GM18868 (cell line): ENCODE measurements around the gene PEX11G.

Source experiments
- ATAC-seq: cut with Tn5 transposase; IDR thresholded peaks from one replicate; pipeline ENCODE4 v1.9.1; 2021; ENCODE audit warnings: mild to moderate bottlenecking, moderate library complexity; ENCODE audit not compliant: unreplicated experiment

Gene PEX11G

DNA sequence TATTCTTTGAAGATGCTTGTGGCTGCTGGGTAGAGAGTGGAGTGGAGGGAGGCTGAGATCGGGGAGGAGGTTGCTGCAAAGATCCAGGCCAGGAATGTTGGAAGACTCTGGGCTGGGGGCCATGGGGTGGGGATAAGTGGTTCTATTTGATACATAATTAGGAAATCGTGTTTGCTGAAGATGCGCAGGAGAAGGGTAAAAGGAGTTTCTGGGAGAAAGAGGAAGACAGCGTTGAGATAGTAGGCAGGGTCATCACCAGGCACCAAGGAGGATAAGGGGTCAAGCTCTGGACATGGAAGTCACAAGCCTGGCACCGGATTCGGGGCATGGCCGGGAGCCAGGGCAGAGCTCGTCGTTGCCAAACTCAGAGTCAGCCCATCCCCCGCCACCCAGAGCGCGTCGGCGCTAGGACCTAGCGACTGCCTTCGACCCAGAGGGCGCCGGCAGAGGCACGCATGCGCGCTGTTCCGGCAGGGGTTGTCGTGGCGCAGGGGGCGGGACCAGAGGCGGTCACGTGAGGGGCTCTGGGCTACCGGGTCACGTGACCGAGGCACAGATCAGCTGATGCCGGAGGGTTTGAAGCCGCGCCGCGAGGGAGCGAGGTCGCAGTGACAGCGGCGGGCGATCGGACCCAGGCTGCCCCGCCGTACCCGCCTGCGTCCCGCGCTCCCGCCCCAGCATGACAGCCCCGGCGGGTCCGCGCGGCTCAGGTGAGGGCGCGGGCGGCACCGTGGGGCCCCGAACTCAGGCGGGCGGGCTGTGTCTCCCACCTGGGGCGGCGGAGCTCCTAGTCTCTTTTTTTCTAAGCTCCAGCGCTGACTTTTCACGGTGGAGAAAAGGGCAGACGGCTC, 33.5 kb upstream of the PEX11G start, which contains the start of gene MCOLN1:
Gene MCOLN1 (plus strand): TSS at position 553 of the 851 bp plus-strand sequence. CDS start 127 bp downstream, at position 680.
- ATAC-seq = peak; percentile 80

DNA sequence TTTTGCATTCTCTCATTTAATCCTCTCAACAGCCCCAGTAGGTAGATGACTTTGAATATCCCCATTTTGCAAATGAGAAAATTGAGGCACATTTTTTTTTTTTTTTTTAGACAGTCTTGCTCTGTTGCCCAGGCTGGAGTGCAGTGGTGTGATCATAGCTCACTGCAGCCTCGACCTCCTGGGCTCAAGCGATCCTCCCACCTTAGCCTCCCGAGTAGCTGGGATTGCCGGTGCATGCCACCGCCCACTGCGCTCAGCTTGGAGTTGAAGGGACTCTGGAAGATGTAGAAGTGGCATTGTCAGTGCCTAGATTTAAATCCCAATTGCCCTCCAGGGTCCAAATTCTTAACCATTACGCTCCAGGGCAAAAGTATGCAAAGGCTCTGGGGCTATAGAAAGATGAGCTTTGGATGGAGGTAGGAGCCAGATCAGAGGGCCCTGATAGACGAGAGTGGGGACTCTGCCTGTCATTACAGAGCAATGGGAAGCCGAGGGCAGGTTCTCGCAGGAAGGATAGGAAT, 32.8 kb upstream of the PEX11G start:
- no peak for ATAC-seq

DNA sequence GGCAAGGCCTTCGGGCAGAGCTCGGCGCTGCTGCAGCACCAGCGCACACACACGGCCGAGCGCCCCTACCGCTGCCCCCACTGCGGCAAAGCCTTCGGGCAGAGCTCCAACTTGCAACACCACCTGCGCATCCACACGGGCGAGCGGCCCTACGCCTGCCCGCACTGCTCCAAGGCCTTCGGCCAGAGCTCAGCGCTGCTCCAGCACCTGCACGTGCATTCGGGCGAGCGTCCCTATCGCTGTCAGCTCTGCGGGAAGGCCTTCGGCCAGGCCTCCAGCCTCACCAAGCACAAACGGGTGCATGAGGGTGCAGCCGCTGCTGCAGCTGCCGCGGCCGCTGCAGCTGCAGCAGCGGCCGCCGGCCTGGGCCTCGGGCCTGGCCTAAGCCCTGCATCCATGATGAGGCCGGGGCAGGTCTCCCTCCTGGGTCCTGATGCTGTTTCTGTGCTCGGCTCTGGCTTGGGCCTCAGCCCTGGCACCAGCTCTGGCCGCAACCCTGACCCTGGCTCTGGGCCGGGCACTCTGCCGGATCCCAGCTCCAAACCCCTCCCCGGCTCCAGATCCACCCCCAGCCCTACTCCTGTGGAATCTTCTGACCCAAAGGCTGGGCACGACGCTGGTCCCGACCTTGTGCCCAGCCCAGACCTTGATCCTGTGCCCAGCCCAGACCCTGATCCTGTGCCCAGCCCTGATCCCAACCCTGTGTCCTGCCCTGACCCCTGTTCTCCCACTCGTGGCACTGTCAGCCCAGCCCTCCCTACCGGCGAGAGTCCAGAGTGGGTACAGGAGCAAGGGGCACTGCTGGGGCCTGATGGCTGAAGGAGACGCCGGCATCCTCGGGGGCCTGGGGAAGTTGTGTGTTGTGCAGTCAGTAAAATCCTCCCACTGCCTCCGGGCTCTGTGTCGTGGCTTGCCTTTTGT, 31.6 kb upstream of the PEX11G start:
- ATAC-seq = no peak

DNA sequence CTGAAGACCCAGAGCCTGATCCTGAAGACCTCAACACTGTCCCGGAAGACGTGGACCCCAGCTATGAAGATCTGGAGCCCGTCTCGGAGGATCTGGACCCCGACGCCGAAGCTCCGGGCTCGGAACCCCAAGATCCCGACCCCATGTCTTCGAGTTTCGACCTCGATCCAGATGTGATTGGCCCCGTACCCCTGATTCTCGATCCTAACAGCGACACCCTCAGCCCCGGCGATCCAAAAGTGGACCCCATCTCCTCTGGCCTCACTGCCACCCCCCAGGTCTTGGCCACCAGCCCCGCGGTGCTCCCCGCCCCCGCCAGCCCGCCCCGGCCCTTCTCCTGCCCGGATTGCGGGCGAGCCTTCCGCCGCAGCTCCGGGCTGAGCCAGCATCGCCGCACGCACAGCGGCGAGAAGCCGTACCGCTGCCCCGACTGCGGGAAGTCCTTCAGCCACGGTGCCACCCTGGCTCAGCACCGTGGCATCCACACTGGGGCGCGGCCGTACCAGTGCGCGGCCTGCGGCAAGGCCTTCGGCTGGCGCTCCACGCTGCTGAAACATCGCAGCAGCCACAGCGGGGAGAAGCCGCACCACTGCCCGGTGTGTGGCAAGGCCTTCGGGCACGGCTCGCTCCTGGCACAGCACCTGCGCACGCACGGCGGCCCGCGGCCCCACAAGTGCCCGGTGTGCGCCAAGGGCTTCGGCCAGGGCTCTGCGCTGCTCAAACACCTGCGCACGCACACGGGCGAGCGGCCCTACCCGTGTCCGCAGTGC, 30.7 kb upstream of the PEX11G start:
- no peak for ATAC-seq

DNA sequence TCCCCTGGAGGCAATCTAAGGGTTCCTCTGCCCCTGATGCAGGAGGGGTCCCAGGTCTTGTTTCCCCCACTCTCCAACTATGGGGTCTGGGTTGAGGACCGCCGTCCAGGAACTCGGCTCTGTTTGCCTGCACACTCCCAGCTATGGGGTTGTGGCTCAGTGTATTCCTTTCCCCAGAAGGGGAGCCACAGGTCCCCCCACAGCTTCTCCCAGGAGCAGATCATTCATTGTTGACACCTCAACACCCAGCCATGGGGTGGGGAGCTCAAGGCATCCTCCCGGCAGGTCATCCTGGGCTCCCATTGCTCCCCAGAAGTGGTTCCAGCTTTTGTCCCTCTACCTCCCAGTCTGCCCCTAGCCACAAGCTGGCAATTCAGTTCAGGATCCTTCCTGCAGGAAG, 28.0 kb upstream of the PEX11G start:
- ATAC-seq = no peak

DNA sequence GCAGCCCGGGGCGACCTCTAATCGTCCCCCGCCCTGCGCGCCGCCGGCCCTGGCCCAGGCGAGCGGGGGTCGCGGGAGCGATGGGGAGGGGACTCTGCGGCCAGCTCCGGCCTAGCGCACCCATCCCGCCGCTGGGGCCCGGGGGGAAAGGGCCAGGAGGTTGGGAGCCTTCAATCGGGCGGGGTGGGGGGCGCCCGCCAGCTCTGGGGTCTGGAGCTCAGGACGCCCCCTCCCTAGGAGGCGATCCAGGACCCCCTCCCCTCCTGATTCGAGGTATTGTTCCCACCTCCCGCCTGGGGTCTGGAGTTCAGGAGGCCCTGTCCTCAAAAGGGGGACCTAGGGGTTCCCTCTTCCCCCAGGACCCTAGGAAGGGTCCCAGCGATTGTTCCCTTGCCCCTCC, 27.5 kb upstream of the PEX11G start:
- ATAC-seq = no peak

DNA sequence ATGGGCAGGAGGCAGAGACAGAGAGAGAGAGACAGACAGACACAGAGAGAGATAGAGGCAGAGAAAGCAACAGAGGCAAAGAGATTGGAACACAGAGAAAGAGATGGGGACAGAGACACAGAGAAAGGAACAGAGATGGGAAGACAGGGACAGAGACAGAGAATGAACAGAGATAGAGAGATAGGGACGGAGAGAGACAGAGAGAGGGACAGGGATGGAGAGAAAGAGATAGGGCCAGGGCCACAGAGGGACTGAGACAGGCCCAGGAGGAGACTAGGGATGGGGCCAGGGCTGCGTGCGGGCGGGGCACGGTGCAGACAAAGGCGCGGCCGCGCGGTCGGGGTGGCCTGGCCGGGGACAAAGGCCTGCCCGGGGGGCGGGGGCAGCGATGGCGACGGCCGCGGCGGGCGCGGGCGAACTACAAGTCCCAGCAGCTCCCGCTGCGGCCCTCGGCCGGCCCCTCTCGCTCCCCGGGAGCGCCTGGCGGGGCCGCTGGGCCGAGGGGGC, 26.9 kb upstream of the PEX11G start, which contains the start of gene ZNF358:
Gene ZNF358 (plus strand): TSS at position 459 of the 507 bp plus-strand sequence. CDS start 3,140 bp downstream, outside the sequence.
- no peak for ATAC-seq

DNA sequence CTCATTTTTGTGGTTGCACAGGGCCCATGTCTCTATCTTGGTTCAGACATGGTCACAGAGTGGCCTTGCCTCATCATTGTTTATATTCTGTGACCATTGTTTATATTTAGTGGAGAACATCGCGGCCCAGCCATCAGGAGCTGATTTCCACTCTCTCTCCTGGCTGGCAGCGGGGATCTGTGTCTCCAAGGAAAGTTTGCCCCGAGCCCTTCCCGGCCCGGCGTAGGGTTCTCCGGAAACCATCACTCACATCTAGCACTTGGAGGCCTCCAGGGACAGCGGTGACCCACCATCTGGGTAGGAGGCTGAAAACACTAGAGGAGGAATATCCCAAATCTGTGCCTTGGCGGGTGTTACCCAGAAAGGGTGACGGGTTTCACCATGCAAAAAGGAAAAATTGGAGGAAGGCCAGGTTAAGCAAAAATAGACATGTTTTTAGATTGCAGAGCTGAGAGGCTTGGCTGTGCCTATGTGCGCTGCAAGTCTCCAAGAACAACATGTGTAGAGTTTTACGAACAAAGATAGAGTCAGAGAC, 26.3 kb upstream of the PEX11G start:
- ATAC-seq = no peak

DNA sequence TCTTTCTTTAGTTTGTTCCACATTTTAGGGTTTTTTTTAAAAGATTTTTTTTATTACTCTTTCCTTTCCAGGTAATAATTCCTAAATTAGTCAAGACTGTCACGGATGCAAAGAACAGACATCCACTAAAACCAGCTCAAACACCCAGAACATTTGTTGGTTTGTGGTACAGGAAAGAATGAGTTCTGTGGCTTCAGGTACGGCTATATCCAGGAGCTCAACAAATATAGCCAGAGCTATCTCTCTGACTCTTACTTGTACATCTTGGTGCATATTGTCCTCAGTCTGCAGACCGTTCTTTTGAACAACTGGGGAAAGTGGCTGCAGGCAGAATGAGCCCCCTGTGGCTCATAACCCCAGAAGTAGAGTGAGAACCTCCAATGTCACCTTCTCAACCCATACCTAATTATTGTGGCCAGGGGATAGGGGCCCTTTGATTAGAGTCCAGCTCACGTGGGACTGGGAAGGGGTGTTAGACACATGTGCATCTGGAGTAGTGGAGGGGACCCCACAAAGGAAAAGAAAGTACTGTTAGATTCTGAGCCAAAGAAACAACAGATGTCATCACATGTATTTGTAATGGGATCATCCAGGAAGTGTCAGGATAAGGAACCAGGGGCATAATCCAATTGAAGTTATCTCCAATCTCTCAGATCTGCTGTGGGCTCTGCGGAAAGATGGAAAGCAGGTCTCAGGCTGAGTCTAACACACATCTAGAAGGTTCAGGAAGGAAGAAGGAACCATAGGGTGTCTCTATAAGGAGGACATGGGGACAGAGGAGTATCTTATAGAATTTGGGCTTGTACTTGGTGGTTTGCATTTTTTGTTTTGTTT, 25.2 kb upstream of the PEX11G start:
- no peak for ATAC-seq

DNA sequence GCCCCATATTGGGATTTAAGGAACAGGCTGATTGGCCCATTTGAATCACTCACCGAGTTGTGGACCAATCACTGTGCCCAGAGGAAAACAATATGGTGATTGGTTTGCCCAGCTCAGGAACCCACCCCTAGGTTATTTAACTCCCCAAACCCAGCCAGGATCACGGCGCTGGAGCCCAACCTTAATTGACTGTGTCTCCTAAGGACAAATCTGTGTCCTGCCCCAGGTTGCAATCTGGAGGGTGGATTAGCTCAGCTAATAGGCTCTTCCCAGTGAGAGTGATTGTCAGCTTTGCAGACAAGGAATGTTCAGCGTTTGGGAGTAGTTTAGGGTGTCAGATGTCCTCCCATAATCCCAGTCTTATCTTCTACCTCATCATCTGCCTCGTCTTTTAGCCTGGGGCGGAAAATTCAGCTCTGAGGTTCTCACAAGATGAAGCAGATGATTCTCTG, 23.6 kb upstream of the PEX11G start:
- ATAC-seq = no peak

DNA sequence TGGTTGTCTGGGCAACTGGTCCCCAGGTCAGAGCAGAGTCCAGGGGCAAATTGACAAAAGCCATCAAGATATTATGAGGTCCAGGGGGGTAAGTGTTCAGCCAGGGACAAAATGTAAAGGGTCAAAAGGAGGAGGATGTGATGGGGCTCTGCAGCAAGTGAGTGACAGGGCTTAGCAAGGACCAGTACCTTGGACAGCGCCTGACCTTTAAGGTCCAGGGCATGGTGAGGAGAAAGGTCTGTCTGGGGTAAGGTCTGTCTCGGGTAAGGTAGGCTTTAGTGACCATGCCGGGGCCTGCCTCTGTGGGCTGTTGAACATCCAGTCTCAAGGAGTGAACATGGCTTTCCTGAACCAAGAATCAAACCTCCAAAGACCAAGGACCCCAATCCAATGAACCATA, 20.8 kb upstream of the PEX11G start:
- ATAC-seq = no peak

DNA sequence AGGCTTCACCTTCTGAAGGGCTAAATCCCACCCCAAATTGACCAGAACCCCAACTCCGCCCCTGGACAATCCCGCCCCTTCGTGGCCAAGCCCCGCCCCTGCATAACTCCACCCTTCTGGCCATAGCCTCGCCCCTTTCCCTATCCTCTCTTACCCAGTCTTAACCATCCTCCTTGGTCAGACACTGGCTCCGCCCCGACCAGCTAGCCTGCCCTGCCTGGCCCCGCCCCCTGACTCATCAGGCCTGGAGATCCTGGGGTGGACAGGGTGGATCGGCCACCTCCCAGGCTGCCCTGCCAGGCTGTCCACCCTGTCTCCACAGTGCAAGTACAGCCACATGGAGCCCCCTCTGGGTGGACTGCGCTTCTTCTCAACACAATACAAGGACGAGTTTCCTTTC, 19.0 kb upstream of the PEX11G start:
- ATAC-seq = no peak

DNA sequence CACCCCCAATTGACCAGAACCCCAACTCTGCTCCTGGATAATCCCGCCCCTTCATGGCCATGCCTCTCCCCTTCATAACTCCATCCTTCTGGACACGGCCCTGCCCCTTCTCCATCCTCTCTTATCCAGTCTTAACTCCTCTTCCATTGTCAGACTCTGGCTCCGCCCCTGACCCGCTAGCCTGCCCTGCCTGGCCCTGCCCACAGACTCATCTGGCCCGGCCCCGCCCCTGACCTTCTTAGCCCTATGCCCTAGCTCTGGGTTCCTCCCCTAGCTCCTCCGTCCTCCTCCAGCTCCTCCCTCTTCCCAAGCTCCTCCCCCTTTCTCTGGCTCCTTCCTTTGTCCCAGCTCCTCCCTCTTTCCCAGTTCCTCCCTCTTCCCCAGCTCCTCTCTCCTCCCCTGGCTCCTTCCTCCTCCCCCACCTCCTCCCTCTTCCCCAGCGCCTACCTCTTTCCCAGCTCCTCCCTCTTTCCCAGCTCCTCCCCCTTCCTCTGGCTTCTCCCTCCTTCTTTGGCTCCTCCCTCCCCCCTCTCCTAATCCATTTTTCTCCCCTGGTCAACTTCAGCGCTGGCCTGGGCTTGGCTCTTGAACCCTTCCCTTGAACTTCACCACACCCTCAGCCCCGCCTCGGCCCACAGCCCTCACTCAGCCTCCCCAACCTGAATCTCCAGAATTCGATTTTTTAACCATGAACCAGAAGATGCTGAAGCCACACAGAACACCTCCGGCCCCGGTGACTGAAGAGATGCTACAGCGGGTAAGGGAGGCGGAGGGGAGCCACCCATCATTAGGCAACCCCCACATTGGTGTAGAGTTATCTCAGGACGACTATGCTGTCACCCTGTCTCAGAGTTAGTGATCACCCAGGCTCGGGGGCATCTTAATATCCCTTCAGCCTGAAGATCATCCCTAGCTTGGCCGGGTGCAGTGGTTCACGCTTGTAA, 17.8 kb upstream of the PEX11G start:
- no peak for ATAC-seq

DNA sequence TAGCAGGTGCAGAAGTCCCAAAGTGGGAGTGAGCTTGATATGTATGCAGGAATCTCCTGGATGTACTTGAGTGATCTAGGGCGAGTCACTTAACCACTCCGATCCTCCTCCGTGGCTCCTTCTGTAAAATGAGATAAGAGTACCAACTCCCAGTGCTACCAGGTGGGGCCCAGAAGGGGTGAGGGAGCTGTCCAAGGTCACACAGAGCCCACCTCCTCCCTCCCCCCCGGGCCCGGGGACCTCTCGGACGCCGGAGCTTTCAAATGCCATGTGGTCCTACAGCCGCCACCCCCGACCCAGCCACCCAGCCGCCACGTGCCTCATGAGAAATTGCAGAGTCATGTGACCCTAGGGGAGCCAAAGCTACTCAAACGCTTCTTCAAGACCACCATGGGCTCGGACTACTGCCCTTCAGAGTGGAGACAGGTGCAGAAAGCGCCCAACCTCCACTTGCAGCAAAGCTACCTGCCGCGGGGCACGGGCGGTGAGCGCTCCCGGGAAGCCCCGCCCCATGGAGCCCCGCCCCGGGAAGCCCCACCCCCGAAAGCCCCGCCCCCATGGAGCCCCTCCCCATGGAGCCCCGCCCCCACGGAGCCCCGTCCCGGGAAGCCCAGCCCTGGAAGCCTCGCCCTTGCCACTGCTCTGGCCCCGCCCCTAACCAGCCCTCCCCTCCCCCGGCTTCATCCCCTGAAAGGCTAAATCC, 17.0 kb upstream of the PEX11G start:
- no peak for ATAC-seq

DNA sequence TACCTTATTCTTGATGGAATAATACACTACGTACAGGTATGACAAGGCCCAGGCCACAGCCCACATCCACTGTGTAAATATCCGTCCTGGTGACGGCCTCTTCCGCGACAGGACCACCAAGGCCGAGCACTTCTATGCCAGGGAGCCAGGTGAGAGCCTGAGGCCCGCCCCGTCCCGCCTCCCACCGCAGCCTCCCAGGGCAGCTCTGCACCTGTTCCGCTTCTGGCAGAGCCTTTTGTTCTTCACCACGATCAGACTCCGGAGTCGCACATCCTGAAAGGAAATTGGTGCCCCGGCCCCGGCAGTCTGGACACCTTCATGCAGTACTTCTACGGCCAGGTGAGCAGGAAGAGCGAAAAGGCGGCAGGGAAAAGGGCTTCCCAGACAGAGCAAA, 16.4 kb upstream of the PEX11G start:
- ATAC-seq = no peak

DNA sequence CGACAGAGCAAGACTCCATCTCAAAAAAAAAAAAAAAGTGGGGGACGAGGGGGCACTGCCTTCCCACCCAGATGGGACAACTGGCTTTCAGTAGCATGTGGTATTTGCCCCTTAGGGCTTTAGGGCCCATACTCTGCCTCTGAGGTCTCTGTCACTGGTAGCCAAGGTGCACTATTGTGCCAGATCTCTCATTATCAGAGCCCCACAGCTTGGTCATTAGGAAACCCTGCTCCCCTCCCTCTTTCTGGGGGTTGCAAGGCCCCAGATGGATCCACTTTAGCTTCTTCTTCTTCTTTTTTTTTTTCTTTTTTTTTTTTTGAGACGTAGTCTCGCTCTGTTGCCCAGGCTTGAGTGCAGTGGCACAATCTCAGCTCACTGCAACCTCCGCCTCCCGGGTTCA, 15.8 kb upstream of the PEX11G start:
- no peak for ATAC-seq

DNA sequence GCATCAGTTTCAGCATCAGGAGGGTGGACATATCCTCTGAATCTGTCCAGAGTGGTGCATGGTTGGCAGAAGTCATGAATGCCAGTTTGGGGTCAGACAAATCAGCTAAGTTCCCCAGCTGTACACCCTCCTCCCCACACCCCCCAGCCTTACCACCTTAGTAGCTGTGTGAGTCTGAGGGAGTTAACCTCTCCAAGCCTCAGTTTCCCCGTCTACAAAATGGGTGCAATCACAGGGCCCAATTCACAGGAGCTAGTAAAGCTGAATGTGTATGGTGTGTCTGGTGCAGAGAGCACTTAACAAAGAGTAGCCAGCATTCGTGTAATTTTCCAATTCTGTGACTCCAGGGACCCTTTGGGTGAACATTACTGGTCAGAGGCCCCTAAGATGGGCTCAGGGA, 13.7 kb upstream of the PEX11G start:
- ATAC-seq = no peak
